ENCODE results near the gene PNPLA3.

- TF ChIP-seq GABPA (tag; conservative IDR thresholded peaks at IDR 0.05; ENCODE audit: low read depth) (no peak), ZBTB8A (IDR thresholded peaks at IDR 0.05; ENCODE audit: partially characterized antibody) (no peak), BACH1 (tag; IDR thresholded peaks at IDR 0.05) (no peak), FOXK1 (CRISPR knock-in tag; IDR thresholded peaks at IDR 0.05; ENCODE audit: borderline replicate concordance) (no peak), POLR2A (conservative IDR thresholded peaks at IDR 0.05) (no peak), KAT2B (IDR thresholded peaks at IDR 0.05; ENCODE audit: low read depth, low read length) (no peak), TEAD4 (IDR thresholded peaks at IDR 0.05; ENCODE audit: low read length) (no peak), TEAD4 (CRISPR knock-in tag; IDR thresholded peaks at IDR 0.05; ENCODE audit: borderline replicate concordance) (no peak), SIN3B (IDR thresholded peaks at IDR 0.05; ENCODE audit: low read depth) (no peak), CTCF (IDR thresholded peaks at IDR 0.05 in 2 of 3, conservative IDR thresholded peaks at IDR 0.05 in 1 of 3; ENCODE audit: insufficient read depth in 2 of 3, low read depth in 1 of 3, low read length in 3 of 3) (no peak), JUND (IDR thresholded peaks at IDR 0.05; ENCODE audit: borderline replicate concordance, low read depth, low read length) (no peak), JUND (tag; IDR thresholded peaks at IDR 0.05; ENCODE audit: borderline replicate concordance, low read depth, low read length) (no peak), PURB (CRISPR knock-in tag; IDR thresholded peaks at IDR 0.05; ENCODE audit: low read depth) (no peak), HSF4 (CRISPR knock-in tag; IDR thresholded peaks at IDR 0.05; ENCODE audit: borderline replicate concordance) (no peak)
These were observed 30.3 kb upstream of the PNPLA3 start for GRCh38 chr22:43893266-43893665.

Measured in K562 (cell line).